BJ (cell line): ENCODE results near the gene DLG2. TPM values are rescaled to one million over a fixed set of nuclear protein-coding genes. Genes with fewer than 3 reads are reported as not detected.
A peak's percentile ranks its signal among the peaks of the same experiment; 100 is the strongest.

Experiments
- CTCF ChIA-PET: fragments of 350-600 bp; formaldehyde crosslinking; extraction: SDS; loops from one replicate; lab custom pipeline; 2021; ENCODE audit warnings: antibody characterized with exemption, inconsistent platforms; lab: Yijun Ruan, JAX
- POLR2A ChIA-PET: fragments of 300-600 bp; sonication (Branson Sonifier 250); formaldehyde crosslinking; extraction: SDS; loops from one replicate; lab custom pipeline; 2021; ENCODE audit warnings: antibody characterized with exemption; lab: Charles Lee
- DNase-seq: peaks from one replicate; pipeline ENCODE4 v3.0.0-alpha.2; 2011; ENCODE audit warnings: low read depth
- H3K27me3 ChIP-seq: 2 replicates; pipeline ENCODE4 v1.6.0; 2011; ENCODE audit warnings: low read length; ENCODE audit not compliant: control insufficient read depth, insufficient read depth
- H3K36me3 ChIP-seq: 2 replicates; pipeline ENCODE4 v1.5.1; 2011; ENCODE audit warnings: low read length; ENCODE audit not compliant: control insufficient read depth, insufficient read depth
- H3K4me3 ChIP-seq: 2 replicates; pipeline ENCODE4 v1.5.1; 2011; ENCODE audit warnings: low read depth, mild to moderate bottlenecking, control low read depth, low read length
- CTCF ChIP-seq: IDR thresholded peaks from 2 replicates; pipeline ENCODE4 v1.5.1; 2011; ENCODE audit warnings: low read depth, mild to moderate bottlenecking, control low read depth, inconsistent platforms, low read length, moderate library complexity; ENCODE audit not compliant: insufficient read depth
- polyA plus RNA-seq: library from polyadenylated mRNA; depleted of rRNA; stranded (reverse); fragments of >200 nt; gene quantifications from 2 replicates; pipeline ENCODE4 v1.2.3, GENCODE V29; 2011

Gene DLG2
- polyA plus RNA-seq, 1 experiment: 0.28 TPM

- H3K36me3 ChIP-seq: no peaks in the 10 kb centered on the region
- POLR2A ChIA-PET: no interaction called here
- no peaks in the 10 kb centered on the region for H3K27me3 ChIP-seq
- CTCF ChIA-PET: no interaction called here
- no peak overlapping the region for H3K4me3 ChIP-seq
- no peak for TF ChIP-seq CTCF
- peak; percentile 2 for DNase-seq
Measured at GRCh38 chr11:84290647-84291046, 1336.5 kb downstream of the DLG2 start.

- Histone ChIP-seq H3K4me3 (no peak overlapping the region), H3K36me3 (no peaks in the 10 kb centered on the region), H3K27me3 (no peaks in the 10 kb centered on the region)
- TF ChIP-seq CTCF: no peak
- CTCF ChIA-PET: no interaction called here
- POLR2A ChIA-PET: no interaction called here
- DNase-seq: peak; percentile 5
Measured at GRCh38 chr11:84289381-84289906, 1337.7 kb downstream of the DLG2 start.

GRCh38 chr11:84273541-84273940 lies 1353.6 kb downstream of the DLG2 start:
- CTCF ChIA-PET: interaction anchor here (1.3 kb wide), 1 partner anchor 13 kb away, joined by 4 read pairs; no protein-coding TSS in a partner anchor
- DNase-seq: no peak
- Histone ChIP-seq H3K27me3 (no peaks in the 10 kb centered on the region), H3K36me3 (no peaks in the 10 kb centered on the region), H3K4me3 (no peak overlapping the region)
- TF ChIP-seq CTCF: no peak
- POLR2A ChIA-PET: no interaction called here

- DNase-seq: no peak
- TF ChIP-seq CTCF: no peak
- H3K27me3 ChIP-seq: no peaks in the 10 kb centered on the region
- no peaks in the 10 kb centered on the region for H3K36me3 ChIP-seq
- H3K4me3 ChIP-seq: no peak overlapping the region
- CTCF ChIA-PET: no interaction called here
- POLR2A ChIA-PET: no interaction called here
Measured at GRCh38 chr11:84270466-84270865, 1356.7 kb downstream of the DLG2 start.

- no peak for TF ChIP-seq CTCF
- no peak for DNase-seq
- Histone ChIP-seq H3K27me3 (no peaks in the 10 kb centered on the region), H3K4me3 (no peak overlapping the region), H3K36me3 (no peaks in the 10 kb centered on the region)
- CTCF ChIA-PET: no interaction called here
- POLR2A ChIA-PET: no interaction called here
Measured at GRCh38 chr11:84264066-84264465, 1363.1 kb downstream of the DLG2 start.
